ENCODE results near the gene ZNF205.
A peak's percentile ranks its signal among the peaks of the same experiment; 100 is the strongest.

ZNF205 gene

DNA sequence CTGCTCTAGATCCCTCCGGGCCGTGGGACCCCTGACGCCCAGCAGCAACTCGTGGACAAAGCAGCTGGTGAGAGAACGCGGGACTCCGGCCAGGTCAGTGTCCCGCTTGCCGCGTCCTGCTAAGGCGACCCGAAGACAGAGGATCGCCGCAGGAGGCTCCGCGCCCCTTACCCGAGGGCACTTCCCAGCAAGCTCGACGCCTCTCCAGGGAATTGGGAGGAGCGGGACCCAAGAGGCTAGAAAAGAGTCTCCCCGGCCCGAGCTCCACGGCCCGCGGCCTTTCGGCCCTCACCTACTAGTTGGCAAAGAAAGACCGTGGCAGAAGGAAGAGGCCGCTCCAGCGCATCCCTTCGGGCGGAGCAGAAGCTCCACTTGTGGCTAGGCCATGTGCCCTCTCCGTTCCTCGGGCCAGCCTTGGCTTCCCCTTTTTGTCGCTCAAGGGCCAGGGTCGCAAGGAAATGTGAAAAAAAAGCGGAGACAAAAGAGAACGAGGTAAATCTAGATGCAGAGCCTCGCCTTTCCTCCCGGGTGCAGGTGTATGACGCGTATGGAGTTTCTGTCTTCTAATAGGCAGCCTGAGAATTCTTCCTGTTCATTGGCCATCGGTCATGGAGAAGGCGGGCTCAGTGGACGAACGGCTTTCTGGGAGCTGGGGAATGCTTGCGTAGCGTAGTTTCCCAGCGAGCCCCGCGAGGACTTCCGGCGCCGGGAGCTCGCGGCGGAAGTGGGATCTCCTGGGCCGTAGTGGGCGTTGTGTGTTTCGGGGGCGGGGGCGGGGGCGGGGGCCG lies 22.1 kb downstream of the ZNF205 start, which contains the start of gene ZNF213 (continued):
- peak; percentile 16; the same call in 1 of the 2 replicates for TF ChIP-seq ZXDB (tag by site-specific recombination; IDR thresholded peaks at IDR 0.05)
- no peak for TF ChIP-seq ZSCAN30 (tag by site-specific recombination; IDR thresholded peaks at IDR 0.05)
- no peak for TF ChIP-seq ZNF169 (tag by site-specific recombination; IDR thresholded peaks at IDR 0.05)
- peak; percentile 23; the same call in 1 of the 2 replicates for TF ChIP-seq HIC1 (tag by site-specific recombination; IDR thresholded peaks at IDR 0.05)
- no peak for TF ChIP-seq ZNF214 (tag by site-specific recombination; IDR thresholded peaks at IDR 0.05; ENCODE audit: borderline replicate concordance)
- no peak for TF ChIP-seq ZNF521 (tag by site-specific recombination; IDR thresholded peaks at IDR 0.05)
- no peak for TF ChIP-seq ZNF473 (tag by site-specific recombination; IDR thresholded peaks at IDR 0.05)
- no peak for TF ChIP-seq ZNF37A (tag by site-specific recombination; IDR thresholded peaks at IDR 0.05)
- no peak for TF ChIP-seq GLI2 (tag by site-specific recombination; IDR thresholded peaks at IDR 0.05; ENCODE audit: borderline replicate concordance, low read depth)
- TF ChIP-seq RBAK (tag by site-specific recombination; IDR thresholded peaks at IDR 0.05), result no peak
- TF ChIP-seq, protein P1, sequence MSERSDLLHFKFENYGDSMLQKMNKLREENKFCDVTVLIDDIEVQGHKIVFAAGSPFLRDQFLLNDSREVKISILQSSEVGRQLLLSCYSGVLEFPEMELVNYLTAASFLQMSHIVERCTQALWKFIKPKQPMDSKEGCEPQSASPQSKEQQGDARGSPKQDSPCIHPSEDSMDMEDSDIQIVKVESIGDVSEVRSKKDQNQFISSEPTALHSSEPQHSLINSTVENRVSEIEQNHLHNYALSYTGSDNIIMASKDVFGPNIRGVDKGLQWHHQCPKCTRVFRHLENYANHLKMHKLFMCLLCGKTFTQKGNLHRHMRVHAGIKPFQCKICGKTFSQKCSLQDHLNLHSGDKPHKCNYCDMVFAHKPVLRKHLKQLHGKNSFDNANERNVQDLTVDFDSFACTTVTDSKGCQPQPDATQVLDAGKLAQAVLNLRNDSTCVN (tag by site-specific recombination; optimal IDR thresholded peaks at IDR 0.05), result no peak
- TF ChIP-seq ZNF146 (tag by site-specific recombination; IDR thresholded peaks at IDR 0.05), result no peak
- TF ChIP-seq OSR2 (tag by site-specific recombination; IDR thresholded peaks at IDR 0.05), result no peak
- TF ChIP-seq ZNF626 (tag by site-specific recombination; IDR thresholded peaks at IDR 0.05), result no peak
- TF ChIP-seq GLI4 (tag by site-specific recombination; IDR thresholded peaks at IDR 0.05), result no peak
- TF ChIP-seq, protein P2, sequence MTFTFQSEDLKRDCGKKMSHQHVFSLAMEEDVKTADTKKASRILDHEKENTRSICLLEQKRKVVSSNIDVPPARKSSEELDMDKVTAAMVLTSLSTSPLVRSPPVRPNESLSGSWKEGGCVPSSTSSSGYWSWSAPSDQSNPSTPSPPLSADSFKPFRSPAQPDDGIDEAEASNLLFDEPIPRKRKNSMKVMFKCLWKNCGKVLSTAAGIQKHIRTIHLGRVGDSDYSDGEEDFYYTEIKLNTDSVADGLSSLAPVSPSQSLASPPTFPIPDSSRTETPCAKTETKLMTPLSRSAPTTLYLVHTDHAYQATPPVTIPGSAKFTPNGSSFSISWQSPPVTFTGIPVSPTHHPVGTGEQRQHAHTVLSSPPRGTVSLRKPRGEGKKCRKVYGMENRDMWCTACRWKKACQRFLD (tag by site-specific recombination; IDR thresholded peaks at IDR 0.05), result no peak
- TF ChIP-seq, protein P3, sequence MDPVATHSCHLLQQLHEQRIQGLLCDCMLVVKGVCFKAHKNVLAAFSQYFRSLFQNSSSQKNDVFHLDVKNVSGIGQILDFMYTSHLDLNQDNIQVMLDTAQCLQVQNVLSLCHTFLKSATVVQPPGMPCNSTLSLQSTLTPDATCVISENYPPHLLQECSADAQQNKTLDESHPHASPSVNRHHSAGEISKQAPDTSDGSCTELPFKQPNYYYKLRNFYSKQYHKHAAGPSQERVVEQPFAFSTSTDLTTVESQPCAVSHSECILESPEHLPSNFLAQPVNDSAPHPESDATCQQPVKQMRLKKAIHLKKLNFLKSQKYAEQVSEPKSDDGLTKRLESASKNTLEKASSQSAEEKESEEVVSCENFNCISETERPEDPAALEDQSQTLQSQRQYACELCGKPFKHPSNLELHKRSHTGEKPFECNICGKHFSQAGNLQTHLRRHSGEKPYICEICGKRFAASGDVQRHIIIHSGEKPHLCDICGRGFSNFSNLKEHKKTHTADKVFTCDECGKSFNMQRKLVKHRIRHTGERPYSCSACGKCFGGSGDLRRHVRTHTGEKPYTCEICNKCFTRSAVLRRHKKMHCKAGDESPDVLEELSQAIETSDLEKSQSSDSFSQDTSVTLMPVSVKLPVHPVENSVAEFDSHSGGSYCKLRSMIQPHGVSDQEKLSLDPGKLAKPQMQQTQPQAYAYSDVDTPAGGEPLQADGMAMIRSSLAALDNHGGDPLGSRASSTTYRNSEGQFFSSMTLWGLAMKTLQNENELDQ (tag by site-specific recombination; IDR thresholded peaks at IDR 0.05; ENCODE audit: low read depth), result no peak
- no peak for TF ChIP-seq ZNF354C (tag by site-specific recombination; IDR thresholded peaks at IDR 0.05; ENCODE audit: borderline replicate concordance, low read depth)
- peak; percentile 46; the same call in 1 of the 2 replicates for TF ChIP-seq ZNF660 (tag by site-specific recombination; IDR thresholded peaks at IDR 0.05)
- TF ChIP-seq ZNF514 (tag by site-specific recombination; IDR thresholded peaks at IDR 0.05), result no peak
- peak; percentile 57; the same call in 1 of the 2 replicates for TF ChIP-seq ZNF518A (tag by site-specific recombination; conservative IDR thresholded peaks at IDR 0.05; ENCODE audit: low read depth)
- TF ChIP-seq, protein P4, sequence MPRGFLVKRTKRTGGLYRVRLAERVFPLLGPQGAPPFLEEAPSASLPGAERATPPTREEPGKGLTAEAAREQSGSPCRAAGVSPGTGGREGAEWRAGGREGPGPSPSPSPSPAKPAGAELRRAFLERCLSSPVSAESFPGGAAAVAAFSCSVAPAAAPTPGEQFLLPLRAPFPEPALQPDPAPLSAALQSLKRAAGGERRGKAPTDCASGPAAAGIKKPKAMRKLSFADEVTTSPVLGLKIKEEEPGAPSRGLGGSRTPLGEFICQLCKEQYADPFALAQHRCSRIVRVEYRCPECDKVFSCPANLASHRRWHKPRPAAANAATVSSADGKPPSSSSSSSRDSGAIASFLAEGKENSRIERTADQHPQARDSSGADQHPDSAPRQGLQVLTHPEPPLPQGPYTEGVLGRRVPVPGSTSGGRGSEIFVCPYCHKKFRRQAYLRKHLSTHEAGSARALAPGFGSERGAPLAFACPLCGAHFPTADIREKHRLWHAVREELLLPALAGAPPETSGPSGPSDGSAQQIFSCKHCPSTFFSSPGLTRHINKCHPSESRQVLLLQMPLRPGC (tag by site-specific recombination; IDR thresholded peaks at IDR 0.05), result no peak
- TF ChIP-seq SP3 (tag by site-specific recombination; IDR thresholded peaks at IDR 0.05), result peak; percentile 67
- TF ChIP-seq ZBTB20 (tag by site-specific recombination; IDR thresholded peaks at IDR 0.05), result peak; percentile 31; the same call in 1 of the 2 replicates
- TF ChIP-seq ZBTB48 (tag by site-specific recombination; IDR thresholded peaks at IDR 0.05), result no peak
- no peak for TF ChIP-seq ZNF843 (tag by site-specific recombination; IDR thresholded peaks at IDR 0.05)
